ENCODE measurements around the gene SRSF7.

The SRSF7 gene

DNA sequence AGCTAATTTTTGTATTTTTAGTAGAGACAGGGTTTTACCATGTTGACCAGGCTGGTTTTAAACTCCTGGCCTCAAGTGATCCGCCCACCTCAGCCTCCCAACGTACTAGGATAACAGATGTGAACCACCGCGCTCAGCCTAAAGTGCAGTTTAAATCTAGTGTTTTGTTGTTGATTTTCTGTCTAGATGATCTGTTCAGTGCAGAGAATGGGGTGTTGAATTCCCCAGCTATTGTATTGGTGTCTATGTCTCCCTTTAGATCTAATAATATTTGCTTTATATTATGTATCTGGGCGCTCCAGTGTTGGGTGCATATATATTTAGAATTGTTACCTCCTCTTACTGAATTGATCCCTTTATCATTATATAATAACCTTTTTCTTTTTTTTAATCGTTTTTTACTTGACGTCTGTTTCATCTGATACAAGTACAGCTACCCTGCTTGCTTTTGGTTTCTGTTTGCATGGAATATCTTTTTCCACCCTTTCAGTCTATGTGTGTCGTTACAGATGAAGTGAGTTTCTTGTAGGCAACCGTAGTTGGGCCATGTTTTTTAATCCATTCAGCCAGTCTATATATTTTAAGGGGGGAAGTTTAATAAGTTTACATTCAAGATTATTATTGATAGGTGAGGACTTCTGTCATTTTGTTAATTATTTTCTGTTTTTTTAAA lies 50.9 kb downstream of the SRSF7 start:
- DNase-seq, result no peak

DNA sequence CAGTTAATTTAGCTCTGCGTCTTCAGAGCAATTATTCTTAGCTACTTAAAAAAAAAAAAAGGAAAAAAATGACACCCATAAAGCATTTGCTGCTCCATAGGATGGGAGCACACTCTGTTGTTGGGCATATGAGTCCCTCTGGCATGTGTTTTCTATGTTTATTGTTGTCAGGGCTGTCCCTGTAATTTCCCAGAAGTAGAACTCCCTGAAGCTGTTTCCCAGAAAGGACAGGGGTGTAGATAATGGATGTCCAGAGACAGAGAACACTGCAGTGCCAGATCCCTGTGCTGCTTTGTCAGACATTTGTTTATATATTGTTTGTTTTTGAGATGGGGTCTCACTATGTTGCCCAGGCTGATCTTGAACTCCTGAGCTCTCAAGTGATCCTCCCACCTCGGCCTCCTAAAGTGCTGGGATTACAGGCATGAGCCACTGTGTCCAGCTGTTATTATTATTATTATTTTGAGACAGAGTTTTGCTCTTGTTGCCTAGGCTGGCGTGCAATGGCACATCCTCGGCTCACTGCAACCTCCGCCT lies 52.6 kb downstream of the SRSF7 start:
- no peak for DNase-seq

DNA sequence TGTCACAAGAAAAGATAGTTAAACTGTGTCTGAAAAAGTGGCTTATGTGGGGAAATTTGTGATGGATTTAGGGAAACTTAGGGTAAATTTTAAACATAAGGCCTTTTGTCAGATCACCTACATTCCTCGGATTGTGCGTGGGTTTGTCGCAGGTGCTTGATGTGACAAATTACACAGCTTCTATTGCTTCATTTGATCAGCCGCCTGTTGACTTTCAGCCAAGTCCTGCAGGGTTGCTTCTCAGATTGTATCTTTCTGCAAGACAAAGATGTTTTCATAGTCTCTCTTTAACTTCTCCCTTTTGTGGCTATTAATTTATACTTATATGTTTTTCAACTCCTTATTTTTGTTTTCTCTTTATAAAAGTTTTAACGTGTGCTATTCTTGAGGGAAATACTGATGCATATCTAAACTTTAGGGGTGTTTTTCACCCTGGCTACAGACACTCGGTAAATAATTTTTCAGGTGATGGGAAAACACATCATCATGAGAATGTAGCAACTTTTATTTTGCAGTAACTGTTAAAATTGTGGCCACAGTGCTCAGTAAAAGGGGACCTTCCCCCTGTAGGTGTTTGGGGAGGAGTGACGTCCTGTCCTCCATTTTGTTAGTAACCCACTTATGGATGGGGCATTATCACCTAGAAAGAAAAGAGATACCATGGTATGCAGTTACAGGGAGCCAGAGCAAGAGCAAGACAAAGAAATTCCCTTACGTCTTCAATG lies 53.9 kb downstream of the SRSF7 start:
- peak in 1 of 2 donors; percentile 26 for DNase-seq
